Testis (tissue), 2 donors: ENCODE results near the gene DMD.

Experiments used
- POLR2A ChIP-seq: fragments of 450-650 bp; IDR thresholded peaks from one replicate; pipeline ENCODE4 v1.6.1; 2017; ENCODE audit warnings: antibody characterized with exemption, mild to moderate bottlenecking, moderate library complexity
- TF ChIP-seq, protein P1 (sequence below), 3 experiments: fragments of 450-650 bp in 2 of 3; fragments of 200-600 bp in 1 of 3; sonication (generic) in 1 of 3; IDR thresholded peaks; one replicate each; pipeline ENCODE4 v1.5.1; 2016 to 2019; ENCODE audit warnings: antibody characterized with exemption in 3 of 3, mild to moderate bottlenecking in 2 of 3, moderate library complexity in 1 of 3

GRCh38 chrX:31563792-31564191 is 1647.6 kb downstream of the DMD start:
- TF ChIP-seq, protein P1, sequence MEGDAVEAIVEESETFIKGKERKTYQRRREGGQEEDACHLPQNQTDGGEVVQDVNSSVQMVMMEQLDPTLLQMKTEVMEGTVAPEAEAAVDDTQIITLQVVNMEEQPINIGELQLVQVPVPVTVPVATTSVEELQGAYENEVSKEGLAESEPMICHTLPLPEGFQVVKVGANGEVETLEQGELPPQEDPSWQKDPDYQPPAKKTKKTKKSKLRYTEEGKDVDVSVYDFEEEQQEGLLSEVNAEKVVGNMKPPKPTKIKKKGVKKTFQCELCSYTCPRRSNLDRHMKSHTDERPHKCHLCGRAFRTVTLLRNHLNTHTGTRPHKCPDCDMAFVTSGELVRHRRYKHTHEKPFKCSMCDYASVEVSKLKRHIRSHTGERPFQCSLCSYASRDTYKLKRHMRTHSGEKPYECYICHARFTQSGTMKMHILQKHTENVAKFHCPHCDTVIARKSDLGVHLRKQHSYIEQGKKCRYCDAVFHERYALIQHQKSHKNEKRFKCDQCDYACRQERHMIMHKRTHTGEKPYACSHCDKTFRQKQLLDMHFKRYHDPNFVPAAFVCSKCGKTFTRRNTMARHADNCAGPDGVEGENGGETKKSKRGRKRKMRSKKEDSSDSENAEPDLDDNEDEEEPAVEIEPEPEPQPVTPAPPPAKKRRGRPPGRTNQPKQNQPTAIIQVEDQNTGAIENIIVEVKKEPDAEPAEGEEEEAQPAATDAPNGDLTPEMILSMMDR (IDR thresholded peaks at IDR 0.05): no peak
- no peak for TF ChIP-seq POLR2A
